Renal cortex interstitium (tissue), 11 donors: ENCODE results near the gene GPR84. TPM values are rescaled to one million over a fixed set of nuclear protein-coding genes. Genes with fewer than 3 reads are reported as not detected.
"Not testable (repeated sequence)": the region's sequence is repeated elsewhere in the genome, so short reads cannot be mapped to it uniquely, and the experiment has no call there.

Experiments
- DNase-seq, 11 donors: peaks; one replicate each; pipeline ENCODE4 v3.0.0-alpha.2; 2013; ENCODE audit warnings: low read depth in 9 of 11, low spot score in 4 of 11; ENCODE audit errors: extremely low read depth in 1 of 11
- polyA plus RNA-seq, 3 donors: library from polyadenylated mRNA; unstranded; fragments of 120-200 nt; gene quantifications; one replicate each; pipeline ENCODE4 v1.2.1, GENCODE V29; 2013; ENCODE audit not compliant: insufficient read length in 3 of 3

The GPR84 gene
- polyA plus RNA-seq, 3 donors = 0.07 to 0.45 (median 0.20) TPM

DNA sequence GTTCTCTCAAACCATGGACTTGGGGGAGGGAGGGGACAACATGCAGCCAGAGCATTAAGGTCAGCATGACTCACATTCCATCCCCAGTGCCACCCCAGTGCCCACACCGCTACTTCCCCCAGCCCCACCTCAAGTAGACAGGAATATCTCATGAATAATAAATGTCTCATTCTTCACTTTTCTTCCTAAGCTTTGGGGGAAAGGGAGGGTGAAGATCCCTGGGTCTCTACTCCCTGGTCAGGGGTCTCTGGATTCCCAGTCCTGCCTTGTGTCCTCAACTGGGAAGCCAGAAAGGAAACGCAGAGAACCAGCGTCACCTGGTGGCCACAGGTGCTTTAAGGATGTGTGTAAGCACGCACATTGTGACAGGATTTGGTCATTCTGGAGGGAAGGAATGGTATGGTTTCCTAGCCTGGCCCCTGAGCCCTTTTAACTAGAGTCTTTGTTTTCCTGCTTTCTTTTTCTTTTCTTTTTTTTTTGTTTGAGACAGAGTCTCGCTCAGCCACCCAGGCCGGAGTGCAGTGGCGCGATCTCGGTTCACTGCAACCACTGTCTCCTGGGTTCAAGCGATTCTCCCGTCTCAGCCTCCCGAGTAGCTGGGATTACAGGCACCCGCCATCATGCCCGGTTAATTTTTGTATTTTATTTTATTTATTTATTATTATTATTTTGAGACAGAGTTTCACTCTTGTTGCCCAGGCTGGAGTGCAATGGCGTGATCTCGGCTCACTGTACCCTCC, 3.4 kb downstream of the GPR84 start:
- peak in 8 of 11 donors; percentile 79 to 91 (median 86) for DNase-seq

DNA sequence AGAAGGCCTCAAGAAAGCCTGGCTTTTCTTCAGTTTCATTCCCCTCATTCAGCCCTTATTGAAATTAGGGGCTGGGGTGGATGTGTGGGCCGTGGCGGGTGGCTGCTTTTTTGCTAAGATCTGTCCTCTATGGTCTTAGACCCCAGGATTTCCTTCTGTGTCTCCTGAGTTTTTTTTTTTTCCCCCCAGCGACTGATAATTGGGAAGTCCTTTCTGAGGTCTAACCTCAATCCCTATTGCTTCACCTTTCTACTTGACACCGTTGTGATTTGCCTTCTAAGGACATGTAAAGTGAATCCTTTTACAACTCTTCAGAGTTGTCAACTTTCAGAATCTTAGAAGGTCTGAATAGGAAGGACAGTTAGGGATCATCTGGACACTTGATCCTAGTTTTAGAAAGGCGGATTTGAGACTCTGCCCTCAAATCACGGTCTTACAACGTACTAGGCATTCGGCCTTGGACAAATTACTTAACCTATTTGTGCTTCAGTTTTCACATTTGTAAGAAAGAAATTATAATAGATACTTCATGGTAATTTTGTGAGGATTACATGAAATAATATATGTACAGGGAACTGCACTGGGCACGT, 4.4 kb downstream of the GPR84 start:
- no peak for DNase-seq

DNA sequence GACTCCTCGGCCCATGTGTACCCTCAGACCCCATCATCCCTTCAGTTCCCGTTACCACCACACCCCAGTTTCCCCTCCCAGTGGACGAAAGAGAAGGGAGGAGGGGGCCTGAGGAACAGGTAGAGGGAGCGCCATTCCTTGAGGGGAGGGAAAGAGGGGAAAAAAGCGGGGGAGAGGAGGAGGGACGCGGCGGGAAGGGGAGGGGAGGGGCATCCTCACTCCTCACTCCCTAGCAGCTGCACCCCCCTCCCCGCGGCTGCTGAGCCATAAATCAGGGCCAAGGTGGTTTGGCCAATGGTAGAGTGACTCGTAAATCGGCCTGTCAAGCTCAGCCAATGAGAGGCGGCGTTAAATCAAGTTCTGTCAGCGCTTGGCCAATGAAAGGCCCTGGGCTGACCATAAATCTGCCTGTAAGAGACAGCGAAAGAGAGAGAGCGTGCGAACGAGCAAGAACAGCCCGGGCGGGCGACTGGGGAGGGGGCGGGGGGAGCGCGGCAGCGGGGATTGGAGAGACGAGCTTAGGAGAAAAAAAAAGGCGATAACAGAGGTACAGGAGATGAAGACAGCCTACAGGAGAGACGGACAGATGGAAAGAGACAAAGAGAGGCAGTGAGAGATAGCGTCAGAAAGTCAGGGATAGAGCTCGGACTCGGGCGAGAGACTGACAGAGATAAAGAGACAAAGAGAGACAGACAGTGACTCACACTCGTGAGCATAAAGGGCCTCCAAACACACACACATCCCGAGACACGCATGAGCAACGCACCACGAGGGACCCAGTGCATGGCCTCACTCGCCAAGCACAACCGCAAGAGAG, 5.1 kb downstream of the GPR84 start:
- peak; percentile 96 to 100 (median 99) for DNase-seq

DNA sequence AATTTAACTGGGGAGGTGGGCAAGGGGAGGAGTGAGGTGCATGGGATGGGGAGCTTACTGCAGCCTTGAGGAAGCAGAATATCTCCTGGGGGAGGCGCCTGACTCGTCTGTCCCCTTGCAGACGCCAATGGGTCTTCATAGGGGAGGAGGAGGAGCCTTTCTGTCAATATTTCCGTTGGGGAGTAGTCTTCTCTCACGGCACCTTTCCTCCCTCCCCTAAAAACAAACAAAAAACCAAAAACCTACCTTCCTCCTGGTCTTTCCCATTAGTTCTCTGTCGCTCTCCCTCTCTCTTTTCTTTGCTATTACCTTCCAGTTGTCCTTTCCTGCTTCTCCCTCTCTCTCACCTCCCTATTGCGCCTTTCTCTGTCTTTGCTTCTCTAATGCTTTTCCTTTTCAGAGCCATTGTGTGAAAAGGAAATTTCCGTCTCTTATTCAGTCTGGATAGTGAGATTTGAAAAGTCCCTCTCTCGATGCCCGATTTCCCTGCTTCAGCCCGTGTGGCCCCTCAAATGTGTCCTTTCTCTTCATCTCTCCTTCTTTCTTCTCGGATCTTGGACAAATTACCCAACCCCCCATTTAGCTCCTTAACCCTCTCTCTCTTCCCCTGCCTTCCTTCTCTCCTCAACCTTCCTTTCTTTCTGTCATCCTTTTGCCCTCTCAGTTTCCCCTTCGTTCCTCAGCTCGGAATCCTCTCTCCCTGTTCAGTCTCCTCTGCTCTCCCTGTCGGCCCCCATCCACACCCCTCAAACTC, 5.9 kb downstream of the GPR84 start:
- DNase-seq = no peak

GRCh38 chr12:54357506-54358190, 6.6 kb downstream of the GPR84 start:
- no peak for DNase-seq

GRCh38 chr12:54356951-54357356, 7.3 kb downstream of the GPR84 start:
- DNase-seq = no peak

- DNase-seq = no peak
Measured at GRCh38 chr12:54356228-54356627, 8.1 kb downstream of the GPR84 start.

- DNase-seq = no peak
Measured at GRCh38 chr12:54355104-54355815, 9.0 kb downstream of the GPR84 start.

DNA sequence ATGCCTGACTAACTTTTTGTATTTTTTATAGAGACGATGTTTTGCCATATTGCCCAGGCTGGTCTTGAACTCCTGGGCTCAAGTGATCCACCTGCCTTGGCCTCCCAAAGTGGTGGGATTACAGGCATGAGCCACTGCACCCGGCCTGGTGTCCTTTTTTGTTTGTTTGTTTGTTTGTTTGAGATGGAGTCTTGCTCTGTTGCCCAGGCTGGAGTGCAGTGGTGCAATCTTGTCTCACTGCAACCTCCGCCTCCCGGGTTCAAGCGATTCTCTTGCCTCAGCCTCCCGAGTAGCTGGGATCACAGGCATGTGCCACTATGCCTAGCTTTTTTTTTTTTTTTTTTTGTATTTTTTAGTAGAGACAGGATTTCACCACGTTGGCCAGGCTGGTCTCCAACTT, 10.0 kb downstream of the GPR84 start:
- not testable (repeated sequence) for DNase-seq

GRCh38 chr12:54352891-54353874, 11.1 kb downstream of the GPR84 start:
- no peak for DNase-seq

- DNase-seq = peak in 9 of 11 donors; percentile 73 to 89 (median 84)
Measured at GRCh38 chr12:54352022-54352531, 12.2 kb downstream of the GPR84 start.

DNA sequence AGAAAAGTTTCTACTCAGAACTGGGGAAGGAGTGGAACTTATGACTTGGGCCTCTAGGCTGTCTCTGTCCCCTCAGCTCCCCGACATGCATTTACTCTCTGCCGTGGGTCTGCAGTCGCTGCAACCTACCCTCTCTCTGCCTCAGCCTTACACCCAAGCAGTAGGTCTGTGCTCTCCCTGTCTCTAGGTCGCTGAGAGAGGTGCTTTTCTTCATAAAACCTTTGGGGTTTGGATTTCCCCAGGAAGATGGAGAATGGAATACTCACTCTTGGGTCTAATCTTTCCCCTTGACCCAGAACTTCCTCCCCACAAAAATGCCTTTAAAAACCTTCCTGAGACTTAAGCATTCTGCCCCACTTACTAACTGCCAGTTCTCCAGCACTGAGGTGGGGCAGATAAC, 12.9 kb downstream of the GPR84 start:
- DNase-seq = no peak

DNA sequence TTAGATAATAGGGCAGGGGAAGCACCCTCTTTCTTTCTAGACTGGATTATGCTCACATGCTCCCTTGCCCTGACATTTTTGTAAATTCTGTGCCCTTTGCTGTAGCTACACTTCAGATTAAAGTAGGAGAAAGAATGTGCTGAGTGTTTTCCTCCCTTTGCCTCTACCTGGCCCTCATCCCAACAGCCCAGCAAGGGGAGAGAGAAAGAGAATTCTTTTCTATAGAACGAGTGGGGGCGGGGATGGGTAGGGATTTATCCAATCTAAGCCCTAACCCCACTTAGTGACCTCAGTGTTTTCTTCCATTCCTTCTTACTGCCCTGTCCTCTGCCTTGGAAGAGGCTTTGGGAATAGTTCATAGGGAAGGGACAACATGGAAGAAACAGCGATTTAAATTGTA, 13.5 kb downstream of the GPR84 start:
- DNase-seq = no peak

GRCh38 chr12:54349679-54350078, 14.6 kb downstream of the GPR84 start:
- no peak for DNase-seq

DNA sequence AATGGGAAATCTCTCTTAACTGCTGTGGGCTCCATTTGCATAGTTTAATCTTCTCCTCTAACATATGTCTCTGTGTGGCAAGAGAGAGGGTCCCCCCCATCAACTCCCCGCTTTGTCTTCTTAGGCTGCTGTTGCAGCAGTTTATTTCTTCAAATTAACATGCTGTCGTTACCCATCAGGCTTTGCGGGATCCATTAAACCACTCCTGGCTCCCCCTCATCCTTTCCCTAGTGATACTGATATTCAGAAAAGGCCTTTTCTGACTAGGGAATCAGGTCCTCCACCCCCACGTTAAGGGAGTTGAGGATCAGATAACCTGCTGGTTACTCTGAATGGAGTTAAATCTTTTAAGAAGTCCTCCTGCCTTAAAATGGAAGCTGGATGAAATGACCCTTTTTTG, 15.2 kb downstream of the GPR84 start:
- DNase-seq = no peak

GRCh38 chr12:54341378-54342300, 22.6 kb downstream of the GPR84 start:
- no peak for DNase-seq
